Ramos (cell line): ENCODE data around the gene CLDN6.

ENCODE experiments used
- in situ Hi-C: fragments of 300-500 bp; cut with MboI; formaldehyde crosslinking; loops from one replicate; pipeline ENCODE4 v1.14.3; 2022; ENCODE audit warnings: low sequenced_read_pairs; ENCODE audit not compliant: unreplicated experiment

CLDN6 gene

DNA sequence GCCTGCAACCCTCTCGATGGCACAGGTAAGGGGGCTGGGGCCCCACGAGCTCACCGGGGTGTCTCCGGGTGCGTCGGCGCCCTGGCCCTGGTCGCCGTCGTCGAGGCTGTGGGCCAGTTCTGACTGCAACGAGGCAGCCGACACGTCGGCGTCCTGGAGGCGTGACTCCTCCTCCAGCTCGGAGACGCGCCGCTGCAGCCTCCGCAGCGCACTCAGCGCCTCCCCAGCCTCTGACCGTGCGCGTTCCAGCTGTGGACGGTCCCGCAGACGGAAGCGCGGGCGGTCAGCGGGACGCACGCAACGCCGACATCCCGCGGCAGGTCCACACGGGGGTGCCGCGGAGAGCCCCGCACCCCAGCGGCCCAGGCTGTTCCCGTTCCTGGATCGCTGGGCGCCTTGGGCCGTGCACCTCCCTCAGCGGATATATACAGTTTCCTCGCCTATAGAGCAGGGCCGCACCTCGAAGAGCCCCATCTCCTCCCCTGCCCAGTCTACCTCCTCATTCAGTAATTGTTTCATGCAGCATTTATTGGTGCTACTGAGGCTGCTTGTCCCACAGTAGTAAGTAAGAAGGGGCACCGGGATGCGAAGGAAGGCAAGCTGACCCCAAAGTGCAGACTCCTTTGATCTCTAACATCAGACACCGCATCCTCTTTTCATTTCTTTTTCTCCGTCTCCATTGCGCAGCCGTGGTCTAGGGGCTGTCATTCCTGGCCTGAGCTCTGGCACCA lies 11.7 kb upstream of the CLDN6 start:
- in situ Hi-C loops: no loop called here

DNA sequence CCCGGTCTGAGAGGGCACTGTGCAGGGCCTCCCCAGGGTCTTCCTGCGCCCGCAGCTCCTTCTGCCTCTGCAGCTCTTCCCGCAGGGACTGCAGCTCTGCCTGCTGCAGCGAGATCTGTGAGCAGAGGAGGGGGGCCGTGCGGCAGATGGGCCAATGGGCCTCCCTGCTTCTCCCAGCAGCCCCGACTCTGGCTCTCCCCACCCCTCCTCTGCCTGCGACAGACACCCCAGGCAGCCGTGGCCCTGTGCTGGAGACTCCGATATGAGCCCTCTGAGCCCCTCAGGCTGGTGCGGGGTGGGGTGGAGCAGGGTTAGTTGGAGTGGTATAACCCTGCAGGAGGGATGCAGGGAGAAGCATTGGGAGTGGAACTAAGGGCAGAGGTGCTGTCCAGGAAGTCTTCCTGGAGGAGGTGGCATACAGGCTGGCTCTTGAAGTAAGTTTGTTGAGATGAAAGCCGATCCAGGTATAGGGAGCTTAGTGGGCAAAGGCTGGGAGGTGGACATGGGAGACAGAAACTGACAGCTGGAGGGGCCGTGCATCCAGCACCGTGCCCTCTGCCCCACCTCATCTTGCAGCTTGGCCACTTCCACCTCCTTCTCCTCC lies 10.8 kb upstream of the CLDN6 start:
- in situ Hi-C loops: no loop called here

DNA sequence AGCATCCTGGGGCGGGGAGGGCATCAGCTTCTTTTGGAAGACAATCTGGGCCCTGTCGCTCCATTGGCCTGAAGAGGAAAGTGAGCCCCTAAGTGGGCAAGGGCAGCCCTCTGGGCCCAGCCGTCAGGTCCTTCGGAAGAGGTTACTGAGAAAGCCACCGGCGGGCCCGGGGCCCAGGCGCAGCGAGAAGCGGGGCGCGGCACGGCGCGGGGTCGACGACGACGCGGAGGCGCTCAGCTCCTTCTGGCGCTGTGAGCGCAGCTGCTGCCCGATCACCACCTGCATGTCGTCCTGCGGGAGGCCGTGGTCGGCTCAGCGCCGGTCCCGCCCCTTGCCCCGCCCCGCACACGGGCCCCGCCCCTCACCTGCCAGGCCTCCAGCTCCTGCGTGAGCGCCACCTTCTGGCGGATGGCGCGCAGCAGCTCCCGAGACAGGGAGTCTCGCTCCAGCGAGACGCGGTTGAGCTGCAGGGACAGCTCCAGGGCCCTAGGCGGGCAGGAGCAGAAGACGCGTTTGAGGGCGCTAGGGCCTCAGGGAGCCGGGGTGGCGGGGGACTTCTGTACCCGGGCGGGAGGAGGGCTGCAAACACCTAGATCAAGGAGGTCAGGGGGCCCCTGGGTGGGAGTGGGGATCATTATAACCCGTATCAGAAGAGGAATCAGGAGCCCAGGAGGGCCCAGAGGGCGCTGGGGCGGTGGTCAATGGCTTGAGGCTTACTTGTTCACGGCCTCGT lies 10.2 kb upstream of the CLDN6 start:
- in situ Hi-C loops: no loop called here

DNA sequence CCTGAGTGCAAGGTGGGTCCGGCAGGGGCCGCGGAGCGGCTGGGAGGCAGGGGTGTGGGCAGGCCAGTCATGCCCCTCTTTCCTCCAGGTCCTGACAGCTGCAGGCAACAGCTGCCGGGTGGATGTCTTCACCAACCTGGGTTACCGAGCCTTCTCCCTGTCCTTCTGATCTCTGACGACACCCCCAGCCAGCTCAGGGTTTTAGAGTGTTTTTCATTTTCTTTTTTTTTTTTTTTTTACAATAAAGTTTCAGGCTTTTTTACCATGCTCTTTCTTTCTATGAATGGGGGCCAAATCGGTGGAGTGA lies 9.5 kb upstream of the CLDN6 start:
- in situ Hi-C loops: no loop called here

DNA sequence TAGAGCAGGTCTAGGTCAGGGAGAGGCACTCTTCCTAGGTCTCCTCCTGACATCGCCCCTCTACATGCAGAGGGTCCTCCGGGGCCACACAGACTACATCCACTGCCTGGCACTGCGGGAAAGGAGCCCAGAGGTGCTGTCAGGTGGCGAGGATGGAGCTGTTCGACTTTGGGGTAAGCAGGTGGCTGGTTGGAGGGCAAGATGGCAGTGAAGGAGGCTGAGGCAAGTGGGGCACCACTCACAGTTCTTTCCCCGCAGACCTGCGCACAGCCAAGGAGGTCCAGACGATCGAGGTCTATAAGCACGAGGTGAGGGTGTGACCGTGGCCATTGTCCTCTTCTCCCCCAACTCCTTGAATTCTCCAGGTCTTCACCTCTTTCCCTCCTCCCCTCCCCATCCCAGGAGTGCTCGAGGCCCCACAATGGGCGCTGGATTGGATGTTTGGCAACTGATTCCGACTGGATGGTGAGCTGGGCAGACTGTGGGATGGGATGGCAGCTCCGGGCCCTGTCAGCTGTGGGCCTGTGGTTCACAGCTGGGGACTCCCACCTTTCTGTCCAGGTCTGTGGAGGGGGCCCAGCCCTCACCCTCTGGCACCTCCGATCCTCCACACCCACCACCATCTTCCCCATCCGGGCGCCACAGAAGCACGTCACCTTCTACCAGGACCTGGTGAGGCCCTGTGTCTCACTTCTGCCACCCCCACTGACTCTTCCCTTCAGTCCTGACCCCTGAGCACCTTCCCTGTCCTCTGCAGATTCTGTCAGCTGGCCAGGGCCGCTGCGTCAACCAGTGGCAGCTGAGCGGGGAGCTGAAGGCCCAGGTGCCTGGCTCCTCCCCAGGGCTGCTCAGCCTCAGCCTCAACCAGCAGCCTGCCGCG lies 8.9 kb upstream of the CLDN6 start:
- in situ Hi-C loops: no loop called here

DNA sequence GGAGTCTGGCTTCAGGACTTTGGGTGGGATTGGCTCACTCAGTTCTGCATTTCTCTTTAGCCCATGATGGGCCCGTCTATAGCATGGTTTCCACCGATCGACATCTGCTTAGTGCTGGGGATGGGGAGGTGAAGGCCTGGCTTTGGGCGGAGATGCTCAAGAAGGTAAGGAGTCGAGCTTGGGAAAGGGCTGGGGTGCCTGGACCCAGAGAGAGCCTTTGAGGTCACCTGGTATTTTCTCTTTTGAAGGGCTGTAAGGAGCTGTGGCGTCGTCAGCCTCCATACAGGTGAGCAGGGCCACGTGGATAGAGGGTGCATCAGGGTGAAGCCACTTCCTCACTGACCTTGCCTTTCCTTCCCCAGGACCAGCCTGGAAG lies 8.0 kb upstream of the CLDN6 start:
- in situ Hi-C loops: no loop called here

DNA sequence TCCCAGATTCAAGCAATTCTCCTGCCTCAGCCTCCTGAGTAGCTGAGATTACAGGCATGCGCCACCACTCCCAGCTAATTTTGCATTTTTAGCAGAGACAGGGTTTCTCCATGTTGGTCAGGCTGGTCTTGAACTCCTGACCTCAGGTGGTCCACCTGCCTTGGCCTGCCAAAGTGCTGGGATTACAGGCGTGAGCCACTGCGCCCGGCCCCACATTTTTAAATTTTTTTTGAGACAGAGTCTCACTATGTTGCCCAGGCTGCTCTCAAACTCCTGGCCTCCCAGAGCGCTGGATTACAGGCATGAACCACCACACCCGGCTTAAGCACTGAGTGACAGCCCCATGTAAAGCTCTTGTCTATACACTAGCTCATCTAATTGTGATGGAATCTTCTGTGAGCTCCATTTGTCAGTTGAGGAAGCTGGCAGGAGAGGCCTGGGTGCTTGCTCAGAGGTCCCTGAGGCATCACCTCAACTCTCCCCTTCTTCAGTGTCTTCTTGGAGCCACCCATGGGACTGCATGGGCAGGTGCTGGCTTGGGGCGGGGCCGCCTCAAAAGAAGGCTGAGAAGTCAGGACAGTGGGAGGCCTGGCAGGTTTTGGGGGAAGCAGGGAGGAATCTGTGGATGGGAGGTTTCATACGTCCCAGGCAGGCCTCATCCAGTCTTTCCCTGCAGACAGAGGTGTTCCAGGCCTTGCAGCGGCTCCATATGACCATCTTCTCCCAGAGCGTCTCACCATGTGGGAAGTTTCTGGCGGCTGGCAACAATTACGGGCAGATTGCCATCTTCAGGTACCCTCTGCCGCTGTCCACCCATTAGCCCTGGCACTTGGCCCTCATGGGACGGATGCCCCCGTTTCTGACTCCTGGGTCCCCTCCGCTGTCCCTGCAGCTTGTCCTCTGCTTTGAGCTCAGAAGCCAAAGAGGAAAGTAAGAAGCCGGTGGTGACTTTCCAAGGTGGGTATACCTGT lies 7.3 kb upstream of the CLDN6 start:
- in situ Hi-C loops: no loop called here

DNA sequence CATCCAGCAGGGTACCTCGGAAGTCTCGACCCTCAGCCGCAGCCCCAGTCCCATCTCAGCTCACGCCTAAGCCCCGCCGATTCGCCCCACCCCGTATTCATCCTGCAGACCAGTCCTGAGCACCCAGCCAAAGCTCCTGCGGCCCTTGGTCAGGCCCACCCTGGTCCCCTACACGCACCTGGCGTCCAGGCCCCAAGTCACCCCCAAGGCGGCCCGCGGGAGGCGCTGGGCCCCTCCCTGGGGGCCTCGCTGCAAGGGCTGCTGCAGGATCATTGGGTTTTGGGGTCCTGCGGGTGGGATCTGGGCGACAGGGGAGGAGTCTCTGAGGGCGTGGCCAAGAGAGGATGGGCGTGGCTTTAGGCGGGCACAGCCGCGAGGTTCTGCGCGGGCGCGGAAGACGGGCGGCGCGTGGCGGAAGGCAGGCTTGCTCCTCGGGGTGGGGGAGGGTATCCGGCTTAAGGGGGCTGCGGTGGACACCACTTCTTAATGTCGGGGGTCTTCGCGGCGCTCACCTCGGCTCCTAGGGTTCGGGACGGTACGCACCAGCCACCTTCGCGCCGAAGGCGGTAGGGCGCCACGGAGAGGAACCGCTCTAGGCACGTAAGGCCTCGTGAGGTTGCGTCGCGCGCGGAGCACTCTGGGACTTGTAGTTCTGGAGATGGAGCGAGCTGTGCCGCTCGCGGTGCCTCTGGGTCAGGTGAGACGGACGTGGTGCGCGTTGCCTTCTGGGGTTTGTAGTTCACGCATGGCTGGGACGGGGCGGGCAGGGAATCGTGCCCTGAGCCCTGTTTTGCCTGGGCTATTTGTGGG lies 5.9 kb upstream of the CLDN6 start, which contains the start of the genes HCFC1R1 and THOC6:
Gene HCFC1R1, minus strand, starts transcription at position 274 of the 810 bp plus-strand sequence. Its CDS starts 1 bp downstream, at position 273.
Gene THOC6, plus strand, starts transcription at position 367 of the 810 bp plus-strand sequence. Its CDS starts 292 bp downstream, at position 659.
- in situ Hi-C loops: no loop called here

DNA sequence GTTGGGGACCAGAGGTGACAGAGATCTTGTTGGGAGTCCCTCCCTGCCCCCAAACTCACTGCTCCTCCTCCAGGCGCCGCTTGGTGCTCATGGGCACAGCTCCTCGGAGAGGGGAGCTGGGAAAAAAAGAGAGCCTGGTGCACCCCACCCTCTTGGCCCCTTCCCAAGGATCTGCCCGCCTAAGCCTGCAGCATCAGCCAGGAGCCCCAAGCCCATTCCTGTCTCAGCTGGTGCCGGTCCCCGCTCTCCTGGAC lies 5.4 kb upstream of the CLDN6 start:
- in situ Hi-C loops: no loop called here

DNA sequence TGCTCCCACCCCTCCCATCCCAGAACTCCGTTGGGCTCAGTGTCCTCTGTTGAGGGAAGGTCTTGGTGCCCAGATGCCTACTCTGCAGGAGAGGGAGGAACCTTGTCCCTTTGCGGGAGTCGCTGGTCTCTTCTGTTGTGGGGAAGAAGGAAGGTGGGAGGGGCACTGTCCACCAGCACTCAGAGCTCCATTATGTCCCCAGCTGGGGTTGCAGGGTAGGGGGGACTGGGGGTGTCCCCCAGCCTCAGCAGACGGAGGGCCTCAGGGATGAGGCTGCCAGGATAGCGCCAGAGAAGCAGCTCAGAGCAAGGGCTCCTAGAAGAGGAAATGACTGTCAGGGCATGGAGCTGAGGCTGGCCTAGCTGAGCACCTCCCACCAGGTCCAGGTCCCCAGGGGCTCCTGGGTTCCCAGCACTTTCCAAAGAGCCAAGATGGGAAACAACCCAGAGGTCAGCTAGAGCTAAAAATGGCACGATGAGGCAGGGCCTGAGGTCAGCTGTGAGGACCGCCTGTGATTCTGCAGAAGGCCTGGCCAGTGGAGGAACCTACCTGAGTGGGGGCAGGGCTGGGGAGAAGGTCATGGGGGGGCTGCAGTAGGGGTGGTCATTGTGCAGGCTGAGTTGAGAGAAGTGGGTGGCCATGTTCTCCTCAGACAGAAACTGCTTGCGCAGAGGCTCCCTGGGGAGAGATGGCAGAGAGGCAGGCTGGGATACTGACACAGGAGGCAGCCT lies 4.9 kb upstream of the CLDN6 start:
- in situ Hi-C loops: no loop called here

DNA sequence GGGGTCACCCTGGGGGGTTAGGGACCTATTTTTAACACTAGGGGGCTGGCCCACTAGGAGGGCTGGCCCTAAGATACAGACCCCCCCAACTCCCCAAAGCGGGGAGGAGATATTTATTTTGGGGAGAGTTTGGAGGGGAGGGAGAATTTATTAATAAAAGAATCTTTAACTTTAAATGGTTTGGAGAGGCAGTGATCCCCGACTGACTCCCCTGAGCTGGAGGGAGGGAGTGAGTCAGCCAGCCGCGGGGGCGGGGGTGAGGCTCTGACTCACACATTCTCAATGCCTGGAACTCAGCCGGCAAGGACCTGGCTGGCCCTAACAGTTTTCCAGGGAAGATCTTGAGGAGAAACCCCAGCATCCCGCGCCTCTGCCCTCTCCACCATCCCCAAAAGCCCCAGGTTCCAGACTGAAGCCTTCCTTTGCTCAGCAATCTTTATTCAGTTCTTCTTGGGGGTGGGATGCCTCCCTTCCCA lies 4.3 kb upstream of the CLDN6 start:
- in situ Hi-C loops: no loop called here

DNA sequence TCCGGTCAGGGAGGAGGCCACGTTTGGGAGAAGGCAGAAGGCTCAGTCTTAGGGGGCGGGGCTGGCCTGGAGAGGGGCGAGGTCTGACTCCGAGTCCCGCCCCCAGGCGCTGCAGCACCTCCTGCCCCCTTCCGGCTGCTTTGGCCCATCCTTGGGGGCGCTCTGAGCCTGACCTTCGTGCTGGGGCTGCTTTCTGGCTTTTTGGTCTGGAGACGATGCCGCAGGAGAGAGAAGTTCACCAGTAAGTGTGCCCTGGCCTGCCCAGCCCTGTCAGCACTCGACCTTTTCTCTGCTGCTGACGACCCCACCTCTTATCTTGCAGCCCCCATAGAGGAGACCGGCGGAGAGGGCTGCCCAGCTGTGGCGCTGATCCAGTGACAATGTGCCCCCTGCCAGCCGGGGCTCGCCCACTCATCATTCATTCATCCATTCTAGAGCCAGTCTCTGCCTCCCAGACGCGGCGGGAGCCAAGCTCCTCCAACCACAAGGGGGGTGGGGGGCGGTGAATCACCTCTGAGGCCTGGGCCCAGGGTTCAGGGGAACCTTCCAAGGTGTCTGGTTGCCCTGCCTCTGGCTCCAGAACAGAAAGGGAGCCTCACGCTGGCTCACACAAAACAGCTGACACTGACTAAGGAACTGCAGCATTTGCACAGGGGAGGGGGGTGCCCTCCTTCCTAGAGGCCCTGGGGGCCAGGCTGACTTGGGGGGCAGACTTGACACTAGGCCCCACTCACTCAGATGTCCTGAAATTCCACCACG lies 3.6 kb upstream of the CLDN6 start:
- in situ Hi-C loops: no loop called here

DNA sequence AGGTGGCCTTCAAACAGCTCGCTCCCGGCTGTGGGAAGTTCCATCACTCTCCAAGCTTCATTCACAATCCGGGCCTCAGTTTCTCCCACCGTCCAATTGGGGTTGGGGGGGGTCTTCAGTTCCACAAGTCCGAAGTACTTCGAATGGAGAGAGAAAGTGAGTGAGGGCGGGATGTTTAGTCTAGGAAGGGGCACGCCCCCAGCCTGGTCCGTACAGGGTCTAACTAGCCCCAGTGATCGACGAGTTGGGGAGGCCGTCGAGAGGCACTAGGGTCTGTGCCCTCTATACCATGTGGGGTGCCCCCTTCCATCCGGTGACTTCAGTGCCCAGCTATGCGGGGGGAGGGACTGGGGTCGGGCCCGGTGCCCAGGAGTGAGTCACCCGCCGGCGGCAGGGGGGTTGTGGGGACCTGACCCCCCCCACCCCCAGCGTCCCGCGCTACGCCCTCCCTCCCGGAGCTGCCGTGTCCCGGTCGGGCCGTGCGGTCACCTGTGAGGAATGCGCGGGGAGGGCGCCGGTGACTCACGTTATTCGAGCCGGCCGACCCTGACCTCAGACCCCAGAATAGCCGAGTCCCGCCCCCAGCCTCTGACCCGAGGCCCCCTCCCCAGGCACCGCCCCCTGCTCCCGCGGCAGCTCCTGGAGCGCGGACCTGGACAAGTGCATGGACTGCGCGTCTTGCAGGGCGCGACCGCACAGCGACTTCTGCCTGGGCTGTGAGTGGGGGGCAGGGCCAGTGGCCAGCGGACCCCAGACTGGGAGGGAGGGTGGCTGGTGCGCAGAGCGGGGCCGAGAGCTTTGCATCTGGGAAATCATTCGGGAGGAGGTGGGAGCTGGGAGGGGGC lies 2.8 kb upstream of the CLDN6 start:
- in situ Hi-C loops: no loop called here

DNA sequence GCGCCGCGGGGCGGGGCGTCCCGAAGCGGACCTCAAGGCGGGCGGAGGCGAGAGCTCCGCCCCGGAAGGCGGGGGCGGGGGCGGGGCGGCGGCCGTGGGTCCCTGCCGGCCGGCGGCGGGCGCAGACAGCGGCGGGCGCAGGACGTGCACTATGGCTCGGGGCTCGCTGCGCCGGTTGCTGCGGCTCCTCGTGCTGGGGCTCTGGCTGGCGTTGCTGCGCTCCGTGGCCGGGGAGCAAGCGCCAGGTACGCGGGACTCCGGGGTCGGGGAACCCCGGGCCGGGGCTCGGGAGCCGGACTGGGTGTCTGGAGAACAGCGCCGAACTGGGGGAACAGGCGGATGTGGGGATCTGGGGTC lies 2.2 kb upstream of the CLDN6 start, which contains the start of gene TNFRSF12A:
Gene TNFRSF12A, plus strand, starts transcription at position 122 of the 357 bp plus-strand sequence. Its CDS starts 30 bp downstream, at position 152.
- in situ Hi-C loops: no loop called here

DNA sequence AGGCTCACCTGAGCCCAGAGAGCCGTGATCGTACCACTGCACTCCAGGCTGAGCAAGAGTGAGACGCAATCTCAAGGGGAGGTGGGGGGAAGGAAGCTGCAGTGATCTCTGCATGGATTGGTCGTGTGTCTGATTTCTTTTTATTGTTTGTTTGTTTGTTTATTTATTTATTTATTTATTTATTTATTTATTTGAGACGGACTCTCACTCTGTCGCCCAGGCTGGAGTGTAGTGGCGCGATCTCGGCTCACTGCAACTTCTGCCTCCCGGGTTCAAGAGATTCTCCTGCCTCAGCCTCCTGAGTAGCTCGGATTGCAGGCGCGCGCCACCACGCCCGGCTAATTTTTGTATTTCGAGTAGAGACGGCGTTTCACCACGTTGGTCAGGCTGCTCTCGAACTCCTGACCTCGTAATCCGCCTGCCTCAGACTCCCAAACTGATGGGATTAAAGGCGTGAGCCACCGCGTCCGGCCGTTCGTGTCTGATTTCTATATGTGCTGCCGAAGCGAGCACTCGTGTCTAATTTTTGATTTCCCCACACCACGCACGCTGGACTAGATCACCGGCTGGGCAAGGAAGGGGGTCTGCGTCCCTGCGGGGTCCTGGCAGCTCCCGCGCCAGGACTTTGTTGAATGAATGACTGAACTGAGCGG lies 1.7 kb upstream of the CLDN6 start:
- in situ Hi-C loops: no loop called here

DNA sequence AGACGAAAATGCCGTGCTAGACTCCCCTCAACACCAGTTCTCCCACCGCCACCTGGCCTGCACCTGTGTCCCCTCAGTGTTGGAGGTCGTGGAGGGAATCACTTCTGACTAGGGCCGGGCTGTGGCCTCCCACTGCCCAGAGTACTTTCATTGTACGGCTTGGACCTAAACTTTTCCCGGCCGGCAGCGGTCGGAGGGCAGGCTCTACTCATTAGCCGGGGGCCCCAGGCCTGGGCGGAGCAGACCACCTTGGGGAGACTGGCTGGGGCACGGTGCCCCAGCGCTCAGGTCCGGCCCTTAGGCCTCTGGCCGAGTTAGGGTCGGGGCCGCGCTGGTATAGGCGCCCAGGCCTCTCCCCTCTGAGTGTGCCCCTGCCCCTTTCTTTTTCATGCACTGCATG lies 639 bp downstream of the CLDN6 start:
- in situ Hi-C loops: no loop called here
